Subcutaneous abdominal adipose tissue (tissue), 5 donors: ENCODE measurements around the gene HAVCR2.
"Not testable (repeated sequence)": the region's sequence is repeated elsewhere in the genome, so short reads cannot be mapped to it uniquely, and the experiment has no call there.

Source experiments
- H3K27ac ChIP-seq: one replicate; pipeline ENCODE4 v1.7.0; 2013; ENCODE audit warnings: low read depth, mild to moderate bottlenecking, inconsistent platforms, low read length, moderate library complexity
- H3K27me3 ChIP-seq, 5 donors: one replicate each; pipeline ENCODE4 v1.7.0; 2013; ENCODE audit warnings: low read length in 5 of 5, inconsistent platforms in 1 of 5; ENCODE audit not compliant: control insufficient read depth in 5 of 5, insufficient read depth in 4 of 5
- H3K36me3 ChIP-seq, 5 donors: one replicate each; pipeline ENCODE4 v1.7.0; 2013; ENCODE audit warnings: low read length in 5 of 5; ENCODE audit not compliant: control insufficient read depth in 5 of 5, insufficient read depth in 5 of 5
- H3K4me1 ChIP-seq, 5 donors: one replicate each; pipeline ENCODE4 v1.7.0; 2013; ENCODE audit warnings: low read length in 5 of 5, mild to moderate bottlenecking in 3 of 5, moderate library complexity in 1 of 5; ENCODE audit not compliant: control insufficient read depth in 5 of 5, insufficient read depth in 5 of 5
- H3K4me3 ChIP-seq, 5 donors: one replicate each; pipeline ENCODE4 v1.7.0; 2013; ENCODE audit warnings: low read length in 5 of 5, low read depth in 1 of 5
- H3K9ac ChIP-seq, 5 donors: one replicate each; pipeline ENCODE4 v1.7.0; 2013; ENCODE audit warnings: low read length in 5 of 5, mild to moderate bottlenecking in 4 of 5, moderate library complexity in 3 of 5
- H3K9me3 ChIP-seq, 5 donors: one replicate each; pipeline ENCODE4 v1.7.0; 2013; ENCODE audit warnings: low read length in 5 of 5; ENCODE audit not compliant: control insufficient read depth in 5 of 5
- donor health status: healthy.
- donor health status: healthy.
- donor health status: healthy.
- donor health status: healthy.
- donor health status: healthy.

HAVCR2 gene

GRCh38 chr5:157067005-157067404, 41.8 kb downstream of the HAVCR2 start:
- Histone ChIP-seq H3K9me3 (no peaks in the 10 kb centered on the region), H3K27me3 (no peaks in the 10 kb centered on the region), H3K4me1 (peaks cover 4 to 14% (median 11%) of the 10 kb centered on the region in 5 donors), H3K9ac (no peak overlapping the region), H3K27ac (no peak overlapping the region), H3K4me3 (no peak overlapping the region), H3K36me3 (no peaks in the 10 kb centered on the region)

DNA sequence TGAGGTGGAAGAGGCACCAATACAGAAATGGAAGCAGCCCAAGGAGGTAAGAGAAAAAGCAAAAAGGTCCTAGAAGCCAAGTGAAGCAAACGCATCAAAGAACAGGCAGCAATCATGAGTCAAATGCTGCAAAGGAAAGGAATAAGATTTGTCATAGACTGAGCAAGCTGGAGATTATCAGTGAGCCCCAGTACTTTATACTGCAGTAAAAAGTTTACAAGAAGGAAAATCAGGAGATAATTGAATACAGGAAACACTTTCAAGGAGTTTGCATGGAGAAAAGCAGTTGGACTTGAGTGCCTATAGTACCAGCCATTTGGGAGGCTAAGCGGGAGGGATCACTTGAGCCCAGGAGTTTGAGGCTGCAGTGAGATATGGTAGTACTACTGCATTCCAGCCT, 42.8 kb downstream of the HAVCR2 start:
- H3K27ac ChIP-seq, result no peak overlapping the region
- H3K9me3 ChIP-seq, result no peaks in the 10 kb centered on the region
- no peaks in the 10 kb centered on the region for H3K27me3 ChIP-seq
- peaks cover 4 to 14% (median 11%) of the 10 kb centered on the region in 5 donors for H3K4me1 ChIP-seq
- no peak overlapping the region for H3K4me3 ChIP-seq
- no peak overlapping the region for H3K9ac ChIP-seq
- no peaks in the 10 kb centered on the region for H3K36me3 ChIP-seq

DNA sequence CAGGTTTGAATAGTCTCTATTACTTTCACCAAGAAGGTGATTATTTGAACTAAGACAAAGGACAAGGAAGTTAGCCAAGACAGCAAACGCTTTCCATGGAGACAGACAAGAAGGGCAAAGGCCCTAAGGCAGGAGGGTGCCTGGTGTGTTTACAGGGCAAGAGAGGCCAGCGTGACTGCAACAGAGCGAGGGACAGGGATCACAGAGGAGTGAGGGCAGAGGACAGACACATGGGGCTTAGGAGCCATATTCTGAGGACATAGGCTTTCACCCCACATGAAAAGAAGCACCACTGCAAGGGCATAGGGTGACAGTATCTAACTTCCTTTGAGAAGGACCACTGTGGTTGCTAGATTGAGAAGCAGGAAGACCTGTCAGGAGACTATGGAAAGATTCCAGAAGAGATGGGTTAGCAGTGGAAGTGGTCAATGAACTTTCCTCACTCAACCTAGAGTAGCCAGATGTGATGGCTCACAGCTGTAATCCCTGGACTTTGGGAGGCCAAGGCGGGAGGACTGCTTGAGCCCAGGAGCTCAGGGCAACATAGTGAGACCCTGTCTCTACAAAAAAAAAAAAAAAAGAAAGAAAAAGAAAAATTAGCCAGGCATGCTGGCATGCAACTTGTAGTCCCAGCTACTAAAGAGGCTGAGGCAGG, 44.9 kb downstream of the HAVCR2 start:
- Histone ChIP-seq H3K4me3 (peak overlapping the region in 1 of 5 donors; percentile 22), H3K9me3 (no peaks in the 10 kb centered on the region), H3K27me3 (no peaks in the 10 kb centered on the region), H3K27ac (no peak overlapping the region), H3K4me1 (peaks cover 4 to 21% (median 19%) of the 10 kb centered on the region in 5 donors), H3K36me3 (no peaks in the 10 kb centered on the region), H3K9ac (no peak overlapping the region)

DNA sequence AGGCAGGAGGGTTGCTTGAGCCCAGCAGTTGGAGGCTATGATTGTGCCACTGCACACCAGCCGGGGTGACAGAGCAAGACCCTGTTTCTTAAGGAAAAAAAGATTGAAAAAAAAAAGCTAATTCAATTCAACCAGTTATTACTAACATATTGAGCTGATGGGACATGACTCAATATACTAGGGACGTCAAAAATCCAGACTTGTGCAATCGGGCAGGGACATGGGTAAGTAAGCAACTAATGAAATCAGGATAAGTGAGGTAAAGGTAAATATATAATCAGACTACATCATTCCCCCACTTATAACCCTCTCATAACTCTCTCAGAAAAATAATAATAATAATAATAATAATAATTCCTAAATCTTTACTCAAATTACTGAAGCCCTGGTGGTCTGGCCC, 49.0 kb downstream of the HAVCR2 start:
- Histone ChIP-seq H3K4me1 (peaks cover 4 to 29% (median 19%) of the 10 kb centered on the region in 5 donors), H3K4me3 (no peak overlapping the region), H3K9ac (no peak overlapping the region), H3K27ac (peak overlapping the region; percentile 73), H3K27me3 (no peaks in the 10 kb centered on the region), H3K36me3 (no peaks in the 10 kb centered on the region), H3K9me3 (no peaks in the 10 kb centered on the region)

GRCh38 chr5:157059093-157059539, 49.7 kb downstream of the HAVCR2 start, which contains the start of gene HAVCR1:
HAVCR1 (minus strand) TSS chr5:157059116; CDS start chr5:157057943, 1,173 bp downstream.
- H3K4me3 ChIP-seq, result no peak within 1 kb of the TSS
- no peaks in the 10 kb centered on the region for H3K36me3 ChIP-seq
- peaks cover 4 to 24% (median 16%) of the 10 kb centered on the region in 5 donors for H3K4me1 ChIP-seq
- peak within 1 kb of the TSS; percentile 55 for H3K27ac ChIP-seq
- H3K9ac ChIP-seq, result no peak within 1 kb of the TSS
- no peaks in the 10 kb centered on the region for H3K9me3 ChIP-seq
- H3K27me3 ChIP-seq, result no peaks in the 10 kb centered on the region

- peaks cover 0 to 17% (median 8%) of the 10 kb centered on the region in 5 donors for H3K4me1 ChIP-seq
- peak overlapping the region; percentile 17 for H3K27ac ChIP-seq
- no peak overlapping the region for H3K9ac ChIP-seq
- no peaks in the 10 kb centered on the region for H3K27me3 ChIP-seq
- no peaks in the 10 kb centered on the region for H3K36me3 ChIP-seq
- no peak overlapping the region for H3K4me3 ChIP-seq
- no peaks in the 10 kb centered on the region for H3K9me3 ChIP-seq
These were observed 51.1 kb downstream of the HAVCR2 start for GRCh38 chr5:157057459-157058370.

- H3K9ac ChIP-seq, H3K27ac ChIP-seq, H3K4me3 ChIP-seq, H3K27me3 ChIP-seq, H3K36me3 ChIP-seq, H3K9me3 ChIP-seq: not testable (repeated sequence)
- peaks cover 0 to 17% (median 8%) of the 10 kb centered on the region in 5 donors for H3K4me1 ChIP-seq
These were observed 52.0 kb downstream of the HAVCR2 start for GRCh38 chr5:157056848-157057247.

DNA sequence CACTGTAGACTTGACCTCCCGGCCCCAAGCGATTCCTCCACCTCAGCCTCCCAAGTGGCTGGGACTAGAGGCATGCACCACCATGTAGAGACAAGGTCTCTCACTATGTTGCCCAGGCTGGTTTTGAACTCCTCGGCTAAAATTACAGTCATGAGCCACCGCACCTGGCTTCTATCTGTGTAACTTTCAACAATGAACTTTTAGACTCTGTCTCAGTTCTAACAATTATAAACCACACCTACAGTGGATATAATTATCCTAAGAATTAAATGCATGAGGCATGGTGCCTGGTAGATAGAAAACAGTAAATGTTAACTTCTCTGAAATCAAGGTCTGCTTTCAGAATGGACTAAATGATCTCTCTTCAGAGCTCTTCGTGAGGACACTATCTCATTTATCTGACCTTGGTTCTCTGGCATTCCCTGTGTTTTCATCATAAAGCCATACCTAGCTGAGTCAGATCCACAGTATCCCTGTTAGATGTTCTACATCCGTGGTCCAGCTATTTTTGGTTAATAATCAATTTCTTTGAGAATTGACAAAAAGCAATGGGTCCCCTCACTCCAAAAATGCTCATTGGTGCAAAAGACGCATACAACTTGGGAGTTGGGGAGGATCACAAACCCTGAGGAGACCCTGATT, 57.1 kb downstream of the HAVCR2 start:
- Histone ChIP-seq H3K36me3 (no peaks in the 10 kb centered on the region), H3K27ac (no peak overlapping the region), H3K9me3 (no peaks in the 10 kb centered on the region), H3K9ac (no peak overlapping the region), H3K27me3 (no peaks in the 10 kb centered on the region), H3K4me3 (no peak overlapping the region), H3K4me1 (no peaks in the 10 kb centered on the region)

GRCh38 chr5:157050050-157050449, 58.8 kb downstream of the HAVCR2 start:
- no peaks in the 10 kb centered on the region for H3K9me3 ChIP-seq
- no peaks in the 10 kb centered on the region for H3K27me3 ChIP-seq
- no peak overlapping the region for H3K9ac ChIP-seq
- no peak overlapping the region for H3K4me3 ChIP-seq
- no peak overlapping the region for H3K27ac ChIP-seq
- H3K36me3 ChIP-seq, result no peaks in the 10 kb centered on the region
- no peaks in the 10 kb centered on the region for H3K4me1 ChIP-seq

GRCh38 chr5:157049605-157050004, 59.2 kb downstream of the HAVCR2 start:
- H3K4me3 ChIP-seq, result no peak overlapping the region
- no peaks in the 10 kb centered on the region for H3K9me3 ChIP-seq
- no peak overlapping the region for H3K27ac ChIP-seq
- H3K4me1 ChIP-seq, result no peaks in the 10 kb centered on the region
- H3K9ac ChIP-seq, result no peak overlapping the region
- H3K27me3 ChIP-seq, result no peaks in the 10 kb centered on the region
- H3K36me3 ChIP-seq, result no peaks in the 10 kb centered on the region
